HK-2 (cell line): ENCODE results near the gene TWIST2.

ENCODE experiments used
- DNase-seq: peaks from one replicate; pipeline ENCODE4 v3.0.0-alpha.2; 2018; ENCODE audit not compliant: unreplicated experiment

TWIST2 gene

DNA sequence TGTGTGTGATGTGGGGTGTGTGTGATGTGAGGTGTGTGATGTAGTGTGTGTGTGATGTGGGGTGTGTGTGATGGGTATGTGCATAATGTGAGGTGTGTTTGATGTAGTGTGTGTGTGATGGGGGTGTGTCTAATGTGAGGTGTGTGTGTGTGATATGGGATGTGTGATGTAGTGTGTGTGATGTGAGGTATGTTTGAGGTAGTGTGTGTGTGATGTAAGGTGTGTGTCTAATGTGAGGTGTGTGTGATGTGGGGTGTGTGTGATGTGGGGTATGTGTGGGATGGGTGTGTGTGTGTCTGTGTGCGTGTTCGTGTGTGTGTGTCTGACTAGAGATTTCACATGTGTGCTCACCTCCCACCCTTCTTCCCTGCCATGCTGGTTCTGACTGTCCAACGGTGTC, 56.3 kb downstream of the TWIST2 start:
- DNase-seq: no peak

- DNase-seq: no peak
These were observed 56.8 kb downstream of the TWIST2 start for GRCh38 chr2:238904716-238905115.

DNA sequence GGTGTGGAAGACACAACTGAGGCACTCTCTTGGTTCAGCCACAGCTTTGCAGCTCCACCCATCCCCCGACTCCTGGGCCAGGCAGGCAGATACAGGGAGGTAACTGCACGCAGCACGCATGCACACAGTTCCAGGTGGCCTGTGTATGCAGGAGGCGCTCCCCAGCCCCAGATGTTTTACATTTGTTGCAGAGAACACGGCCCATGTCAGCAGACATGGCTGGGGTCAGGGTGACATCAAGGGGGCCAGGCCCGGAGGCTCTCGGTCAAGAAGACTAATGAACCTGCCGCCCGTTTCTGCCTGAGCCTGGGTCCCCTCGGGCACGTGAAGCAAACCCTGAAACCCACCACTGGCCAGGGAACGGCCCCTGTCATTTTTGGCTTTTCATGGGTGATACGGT, 57.3 kb downstream of the TWIST2 start:
- DNase-seq: no peak

GRCh38 chr2:238905644-238906043, 57.8 kb downstream of the TWIST2 start:
- DNase-seq: no peak

GRCh38 chr2:238906254-238906935, 58.5 kb downstream of the TWIST2 start:
- DNase-seq: no peak

DNA sequence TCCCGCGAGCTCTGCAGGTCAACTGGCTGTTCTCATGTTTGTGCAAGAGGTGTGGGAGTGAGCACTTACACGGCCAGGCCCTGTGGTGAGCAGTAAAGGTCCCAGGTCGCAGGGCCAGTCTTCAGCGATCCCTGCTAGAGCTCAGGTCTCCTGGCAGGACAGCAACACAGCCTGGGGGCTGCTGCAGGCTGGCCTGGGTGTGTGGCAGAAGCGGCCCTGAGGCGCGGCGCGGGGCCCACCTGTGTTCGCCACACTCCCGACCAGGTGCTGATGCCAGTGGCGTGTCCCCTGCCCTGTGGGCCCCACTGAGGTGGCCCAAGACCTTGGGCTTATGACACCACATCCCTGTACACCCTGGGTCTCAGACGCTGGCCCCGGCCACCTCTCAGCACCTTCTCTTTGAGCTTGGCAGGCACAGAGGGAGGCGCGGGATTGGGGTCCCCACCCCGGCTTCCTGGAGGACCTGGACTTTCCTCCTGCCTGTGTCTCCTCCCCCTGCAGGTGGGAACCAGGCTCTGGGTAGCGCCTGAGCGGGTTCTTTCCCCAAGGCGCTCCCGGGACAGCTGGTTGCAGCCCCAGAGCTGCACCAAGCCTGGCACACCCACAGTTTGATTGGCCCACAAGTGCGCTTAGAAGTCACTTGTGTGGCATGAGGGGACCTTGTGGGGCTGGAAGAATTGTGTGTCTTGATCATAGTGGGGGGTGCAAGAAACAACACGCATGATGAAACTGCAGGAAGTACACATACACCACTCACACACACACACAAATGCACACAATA, 59.2 kb downstream of the TWIST2 start:
- DNase-seq: no peak

DNA sequence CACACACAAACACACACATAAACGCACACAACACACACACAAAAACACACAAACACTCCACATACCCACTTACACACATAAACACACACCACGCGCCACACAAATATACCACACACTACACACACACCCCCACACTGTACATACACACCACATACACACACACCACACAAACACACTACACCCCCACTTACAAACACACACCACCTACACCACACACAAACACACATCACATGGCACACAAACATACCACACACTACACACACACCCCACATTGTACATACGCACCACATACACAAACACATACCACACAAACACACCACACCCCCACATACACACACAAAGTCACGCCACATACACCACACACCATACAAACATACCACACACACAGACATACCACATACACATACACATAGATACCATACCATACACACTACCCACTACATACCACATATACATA, 59.9 kb downstream of the TWIST2 start:
- no peak for DNase-seq

GRCh38 chr2:238908960-238909951, 61.4 kb downstream of the TWIST2 start:
- DNase-seq: no peak

GRCh38 chr2:238910751-238911351, 63.0 kb downstream of the TWIST2 start:
- no peak for DNase-seq

GRCh38 chr2:238911376-238912227, 63.7 kb downstream of the TWIST2 start:
- no peak for DNase-seq

DNA sequence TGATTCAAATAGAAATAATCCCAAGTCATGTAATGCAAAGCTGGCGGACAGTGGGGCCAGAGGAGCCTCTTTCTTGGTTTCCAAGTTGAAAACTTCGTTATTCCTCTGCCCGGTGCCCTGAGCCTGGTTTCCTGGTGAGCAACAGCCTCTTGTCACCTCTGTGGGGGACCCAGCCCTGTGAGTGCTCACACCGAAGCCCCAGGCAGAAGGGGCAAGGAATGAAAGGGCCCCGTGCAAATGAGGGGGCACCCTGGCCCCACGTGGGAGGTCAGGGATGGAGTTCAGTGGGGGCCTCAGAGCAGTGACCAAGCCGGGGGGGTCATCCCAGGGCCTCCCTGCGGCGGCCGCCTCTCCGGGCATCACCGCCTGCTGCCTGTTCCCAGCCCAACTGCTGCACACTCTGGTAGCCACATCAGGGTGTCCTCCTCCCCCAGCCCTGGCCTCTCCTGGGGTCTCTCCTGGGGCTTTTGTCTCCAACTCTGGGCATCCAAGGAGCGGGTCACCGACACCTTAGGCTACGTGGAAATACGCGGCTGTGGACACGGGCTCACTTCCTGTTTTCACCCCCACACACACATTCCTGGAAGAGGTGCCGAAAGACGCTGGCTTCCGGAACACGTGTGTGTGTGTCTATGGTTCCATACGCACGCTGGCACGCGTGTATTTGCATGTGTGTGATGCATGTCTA, 64.5 kb downstream of the TWIST2 start:
- DNase-seq: no peak

- no peak for DNase-seq
These were observed 65.3 kb downstream of the TWIST2 start for GRCh38 chr2:238912916-238913875.

DNA sequence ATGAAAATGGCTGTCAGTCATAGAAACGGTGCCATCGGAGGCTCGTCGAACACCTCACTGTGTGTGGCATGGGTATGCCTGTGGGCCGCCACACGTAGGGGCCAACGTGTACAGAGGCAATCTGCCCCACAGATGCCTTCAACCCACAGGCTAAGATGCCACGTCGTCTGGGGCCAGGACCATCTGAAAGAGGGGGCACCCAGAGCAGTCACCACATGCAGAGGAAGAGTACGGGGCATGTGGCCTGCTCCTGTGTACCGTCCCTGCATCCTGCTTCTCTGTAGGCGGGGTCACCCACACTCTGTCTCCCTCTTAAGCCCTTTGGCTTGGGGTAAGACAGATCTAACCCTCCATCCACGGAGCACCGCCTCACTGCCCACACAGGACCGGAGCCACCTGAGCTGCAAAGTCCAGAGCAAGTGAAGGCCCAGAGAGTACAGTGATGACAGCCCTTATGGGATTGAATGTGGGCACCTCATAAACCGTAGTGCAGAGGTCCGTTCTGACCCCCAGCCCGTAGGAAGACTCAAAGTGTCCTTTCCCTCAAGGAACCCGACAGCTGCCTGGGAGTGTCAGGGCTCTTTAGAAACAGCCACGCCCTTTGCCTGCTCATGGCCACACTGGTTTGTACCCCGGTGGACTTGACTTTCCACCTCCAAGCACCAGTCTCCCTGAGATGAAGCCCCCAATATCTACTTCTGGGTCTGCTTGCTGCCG, 66.2 kb downstream of the TWIST2 start:
- DNase-seq: no peak

DNA sequence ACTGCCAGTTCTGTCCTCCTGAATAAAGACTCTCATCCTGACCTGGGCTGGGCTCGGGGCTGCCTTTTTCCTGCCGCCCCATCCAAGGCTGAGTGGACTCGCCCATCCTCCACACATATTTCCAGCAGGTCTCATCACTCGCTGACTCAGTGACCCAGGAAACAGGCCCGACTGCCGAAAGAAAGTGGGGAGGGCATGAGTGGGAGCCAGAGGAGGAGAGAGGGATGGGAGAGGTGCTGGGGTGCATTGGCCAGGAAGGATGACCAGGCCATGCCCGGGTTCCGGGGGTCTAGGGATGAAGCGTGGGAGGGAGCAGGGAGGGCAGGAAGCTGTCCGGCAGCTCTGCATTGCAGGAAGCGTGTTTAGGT, 66.7 kb downstream of the TWIST2 start:
- DNase-seq: peak; percentile 24

- DNase-seq: no peak
These were observed 67.3 kb downstream of the TWIST2 start for GRCh38 chr2:238915196-238915595.

DNA sequence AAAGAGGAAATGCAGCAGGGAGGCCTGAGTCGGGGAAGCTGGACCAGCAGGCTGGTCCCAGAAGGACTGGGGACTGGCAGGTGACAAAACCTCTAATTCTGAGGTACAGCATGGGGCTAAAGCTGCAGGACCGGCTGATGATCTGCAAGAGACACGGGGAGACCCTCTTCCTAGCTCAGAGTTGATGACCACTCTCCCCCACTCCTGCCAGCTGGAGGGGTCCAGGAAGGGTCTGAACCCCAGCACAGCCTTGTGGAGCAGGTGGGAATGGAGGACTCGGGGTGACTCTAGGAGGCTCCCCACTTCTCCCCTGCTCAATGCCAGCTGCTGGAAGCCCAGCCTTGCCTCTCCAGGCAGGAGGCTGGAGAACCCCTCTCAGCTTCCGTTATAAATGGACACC, 67.7 kb downstream of the TWIST2 start:
- DNase-seq: no peak

DNA sequence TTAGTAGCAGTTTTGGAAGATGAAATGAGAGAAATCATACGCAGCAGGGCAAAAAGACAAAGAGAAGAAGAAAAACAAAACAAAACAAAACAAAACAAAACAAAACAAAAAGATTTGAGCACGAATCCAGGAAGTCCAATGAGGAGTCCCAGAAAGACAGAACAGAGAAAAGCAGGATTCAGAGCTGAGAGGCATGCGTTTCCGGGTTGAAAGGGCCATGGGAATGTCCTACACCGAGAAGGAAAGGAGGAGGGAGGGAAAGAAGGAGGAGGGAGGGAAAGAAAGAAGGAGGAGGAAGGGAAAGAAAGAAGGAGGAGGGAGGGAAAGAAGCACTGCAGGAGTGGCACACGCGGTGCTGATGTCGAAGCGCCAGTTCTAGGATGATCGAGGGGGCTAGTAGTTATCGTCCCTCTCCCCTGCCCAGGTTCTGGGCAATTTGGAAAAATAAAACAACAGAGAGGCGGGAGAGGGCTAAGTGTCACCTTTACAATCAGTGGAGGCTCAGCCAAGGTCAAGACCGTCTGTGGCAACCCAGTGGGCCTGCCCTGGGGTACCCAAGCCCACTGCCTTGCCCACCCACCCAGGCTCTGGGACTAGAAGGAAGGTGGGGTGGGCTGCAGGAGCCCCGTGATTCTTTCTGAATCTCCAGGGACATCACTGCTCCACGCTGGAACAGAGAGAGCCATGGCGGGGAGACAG, 68.4 kb downstream of the TWIST2 start:
- no peak for DNase-seq
